Nucleus accumbens (tissue), 56 donors: ENCODE results near the gene GPX2.
A peak's percentile ranks its signal among the peaks of the same experiment; 100 is the strongest.

Source experiments
- DNase-seq, 56 donors: peaks; one replicate each; lab custom pipeline; 2025; lab: John Stamatoyannopoulos, UW

GPX2 gene

GRCh38 chr14:64963611-64964010 lies 21.1 kb upstream of the GPX2 start:
- DNase-seq = no peak

GRCh38 chr14:64960762-64961276 lies 18.3 kb upstream of the GPX2 start:
- DNase-seq = no peak

DNA sequence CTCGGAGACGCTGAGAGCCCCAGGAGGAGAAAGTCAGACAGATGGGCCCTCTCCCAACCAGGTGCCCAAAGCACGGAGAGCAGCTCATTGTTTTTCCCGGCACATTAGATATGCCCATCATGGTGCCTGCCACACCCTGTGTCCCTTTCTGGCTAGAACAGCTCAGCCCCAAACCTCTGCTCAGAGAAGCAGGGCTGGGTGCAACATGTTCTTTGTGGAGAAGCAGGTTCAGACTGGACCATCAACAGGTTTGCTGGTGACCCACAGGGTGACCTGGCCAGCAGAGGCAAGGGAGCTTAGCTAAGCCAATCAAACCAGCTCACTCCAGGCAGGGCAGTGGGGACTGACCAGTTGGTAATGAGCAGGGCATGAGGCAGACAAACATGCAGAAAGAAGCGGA lies 16.2 kb upstream of the GPX2 start:
- DNase-seq = no peak

GRCh38 chr14:64958201-64958600 lies 15.7 kb upstream of the GPX2 start:
- no peak for DNase-seq

DNA sequence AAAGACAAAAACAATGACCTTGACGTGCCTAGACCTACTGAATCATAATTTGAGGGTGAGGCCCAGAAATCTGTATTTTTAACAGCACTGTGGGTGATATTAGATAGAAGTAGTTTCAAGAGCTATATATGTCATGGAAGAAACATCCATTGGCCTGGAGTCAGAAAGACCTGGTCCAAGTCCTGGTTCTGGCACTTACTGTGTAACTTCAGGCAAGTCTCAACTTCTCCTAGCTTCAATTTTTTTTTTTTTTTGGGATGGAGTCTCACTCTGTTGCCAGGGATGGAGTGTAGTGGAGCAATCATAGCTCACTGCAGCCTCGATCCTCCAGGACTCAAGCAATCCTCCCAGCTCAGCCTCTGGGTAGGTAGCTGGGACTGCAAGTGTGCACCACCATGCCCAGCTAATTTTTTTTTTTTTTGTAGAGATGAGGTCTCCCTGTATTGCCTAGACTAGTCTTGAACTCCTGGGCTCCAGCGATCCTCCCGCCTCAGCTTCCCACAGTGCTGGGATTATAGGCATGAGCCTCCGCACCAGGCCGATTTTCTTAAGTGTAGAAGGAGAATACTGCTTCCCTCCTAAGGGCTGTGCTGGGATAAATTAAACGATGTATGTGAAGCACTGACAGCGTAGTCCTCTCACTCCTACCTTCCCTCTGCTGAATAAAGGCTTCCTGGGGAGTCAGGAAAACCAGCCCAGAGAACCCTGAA lies 14.3 kb upstream of the GPX2 start:
- DNase-seq = no peak

DNA sequence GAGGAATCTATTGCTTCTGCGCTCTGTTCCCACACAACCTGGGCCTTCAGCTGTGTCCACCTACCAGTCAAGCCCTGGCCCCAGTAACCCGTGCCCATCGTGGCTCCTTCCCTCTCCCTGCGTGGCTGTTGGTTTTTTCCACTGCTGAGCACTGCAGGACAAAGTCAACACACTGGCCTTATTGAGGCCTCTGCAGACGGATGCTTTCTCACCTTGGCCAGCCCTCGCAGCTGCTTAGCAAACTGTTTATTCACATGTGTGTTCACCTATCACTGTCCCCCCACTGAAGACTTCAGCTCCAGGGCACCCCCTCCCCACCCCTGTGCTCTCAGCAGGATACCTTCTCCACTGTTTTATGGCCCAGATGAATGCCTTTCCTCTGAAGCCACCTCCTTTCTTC lies 12.8 kb upstream of the GPX2 start:
- no peak for DNase-seq

- no peak for DNase-seq
Observed at GRCh38 chr14:64954491-64955240, 12.1 kb upstream of the GPX2 start.

DNA sequence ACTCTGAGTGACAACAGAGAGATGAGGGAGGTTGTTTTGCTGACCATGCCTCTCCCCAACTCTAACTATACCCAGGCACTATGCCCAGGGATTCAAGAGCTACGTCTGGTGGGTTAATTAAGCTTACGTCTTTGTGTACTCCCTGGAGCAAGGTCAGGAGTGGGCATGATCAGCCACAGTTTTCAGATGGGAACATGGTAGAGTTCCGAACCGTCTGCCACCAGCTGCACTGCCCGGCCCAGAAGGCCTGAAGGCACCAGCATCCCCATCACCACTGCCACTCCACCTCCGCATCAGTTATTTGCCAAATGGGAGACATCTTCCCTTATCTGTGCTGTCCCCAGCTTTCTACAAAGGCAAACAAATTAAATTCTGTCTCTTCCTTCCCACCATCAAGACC lies 11.1 kb upstream of the GPX2 start:
- no peak for DNase-seq

DNA sequence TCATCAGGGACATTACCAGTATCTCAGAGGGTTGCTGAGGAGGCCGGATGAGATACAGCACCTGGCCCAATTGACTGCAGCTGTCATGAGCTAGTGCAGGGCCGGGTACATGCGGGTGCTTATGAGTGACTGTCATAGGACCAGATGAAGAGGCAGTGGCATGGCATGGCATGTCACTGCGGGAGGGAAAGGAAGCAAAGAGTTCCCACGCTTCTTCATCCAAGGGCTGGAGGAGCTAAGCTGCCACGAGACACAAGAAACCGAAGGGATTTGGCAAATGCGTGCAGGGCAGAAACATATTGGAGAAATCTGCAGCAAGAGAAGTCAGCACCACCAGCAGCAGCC lies 10.7 kb upstream of the GPX2 start:
- no peak for DNase-seq

- DNase-seq = no peak
Observed at GRCh38 chr14:64952598-64953309, 10.2 kb upstream of the GPX2 start.

DNA sequence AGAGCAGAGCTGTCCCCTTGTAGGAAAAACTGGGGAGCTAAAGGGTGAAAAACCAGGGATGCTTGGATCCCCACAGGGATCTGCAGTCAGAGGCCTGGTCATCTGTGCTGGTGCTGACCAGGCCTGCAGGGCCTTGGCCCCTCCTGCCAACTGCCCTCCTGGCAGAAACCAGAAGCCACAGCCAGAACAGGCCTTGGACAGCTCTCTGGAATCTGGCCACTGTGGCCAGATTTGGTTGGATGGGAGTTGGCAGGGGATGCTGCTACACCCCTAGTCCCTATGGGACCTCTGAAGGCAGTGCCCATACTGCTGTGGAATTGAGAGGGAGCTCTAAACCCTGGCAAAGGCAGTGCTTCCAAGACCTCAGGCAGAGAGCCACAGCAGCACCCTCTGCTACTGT lies 9.2 kb upstream of the GPX2 start:
- DNase-seq = no peak

- DNase-seq = no peak
Observed at GRCh38 chr14:64951291-64951690, 8.7 kb upstream of the GPX2 start.

DNA sequence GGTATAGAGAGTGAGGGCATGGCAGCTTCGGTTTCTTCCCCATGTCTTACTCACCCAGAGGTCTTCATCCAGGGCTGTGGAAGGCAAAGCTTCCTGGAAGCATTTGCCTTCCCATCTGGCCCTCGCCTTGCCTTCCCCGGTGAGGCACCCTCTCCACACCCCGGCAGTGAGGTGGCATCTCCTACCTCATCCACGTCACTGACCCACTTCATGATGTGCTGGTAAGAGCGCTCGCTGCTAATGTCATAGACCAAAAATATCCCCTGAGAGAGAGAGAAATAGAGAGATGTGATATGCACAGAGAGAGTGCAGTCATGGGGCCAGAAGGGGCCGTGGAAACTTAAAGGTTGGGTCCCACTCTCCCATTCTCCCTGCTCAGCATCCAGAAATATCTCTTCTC lies 8.3 kb upstream of the GPX2 start:
- peak in 4 of 56 donors; percentile 14 to 31 (median 24) for DNase-seq

- no peak for DNase-seq
Observed at GRCh38 chr14:64948612-64949210, 6.2 kb upstream of the GPX2 start.

DNA sequence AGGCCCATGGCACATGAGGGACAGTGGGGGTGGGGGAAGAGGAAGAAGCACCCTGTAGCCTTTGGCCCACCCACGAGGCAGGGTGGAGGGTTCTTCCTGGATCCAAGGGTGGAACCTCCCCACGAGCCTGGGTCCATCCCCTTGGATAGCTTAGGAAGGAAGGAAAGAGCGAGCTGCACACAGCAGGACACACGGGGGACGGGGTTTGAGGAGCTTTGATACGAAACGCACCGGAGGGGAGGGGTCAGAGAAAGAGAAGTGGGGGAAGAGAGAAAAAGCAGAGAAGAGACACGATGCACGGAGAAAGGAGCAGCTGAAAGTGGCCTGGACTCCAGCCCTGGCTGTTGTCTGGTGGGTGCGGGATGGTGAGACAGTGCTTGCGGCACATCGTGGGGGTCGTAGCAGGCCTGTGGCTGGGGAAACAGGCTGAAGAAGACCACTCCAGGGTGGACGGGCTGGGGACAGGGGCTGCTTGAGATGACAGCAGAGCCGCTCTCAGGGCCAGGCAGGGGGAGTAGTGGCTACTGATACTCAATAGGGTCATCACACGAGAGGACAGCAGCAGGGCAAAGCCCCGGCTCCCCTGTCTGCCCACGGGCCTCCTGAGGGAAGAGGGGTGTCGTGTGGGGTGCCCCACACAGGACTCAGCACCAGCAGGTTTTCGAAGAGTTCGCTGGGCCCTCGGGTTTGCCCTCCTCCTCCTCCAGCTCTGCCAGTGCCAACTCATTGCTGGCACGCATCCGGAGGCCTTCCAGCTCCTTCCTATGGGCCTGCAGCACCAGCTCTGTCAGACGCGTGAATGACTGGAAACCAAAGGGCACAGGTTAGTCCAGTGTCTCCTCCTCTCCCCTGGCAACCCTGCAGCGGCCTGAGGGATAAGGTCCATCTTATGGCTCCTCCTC lies 5.4 kb upstream of the GPX2 start:
- DNase-seq = no peak

GRCh38 chr14:64946310-64947045 lies 3.9 kb upstream of the GPX2 start:
- no peak for DNase-seq

DNA sequence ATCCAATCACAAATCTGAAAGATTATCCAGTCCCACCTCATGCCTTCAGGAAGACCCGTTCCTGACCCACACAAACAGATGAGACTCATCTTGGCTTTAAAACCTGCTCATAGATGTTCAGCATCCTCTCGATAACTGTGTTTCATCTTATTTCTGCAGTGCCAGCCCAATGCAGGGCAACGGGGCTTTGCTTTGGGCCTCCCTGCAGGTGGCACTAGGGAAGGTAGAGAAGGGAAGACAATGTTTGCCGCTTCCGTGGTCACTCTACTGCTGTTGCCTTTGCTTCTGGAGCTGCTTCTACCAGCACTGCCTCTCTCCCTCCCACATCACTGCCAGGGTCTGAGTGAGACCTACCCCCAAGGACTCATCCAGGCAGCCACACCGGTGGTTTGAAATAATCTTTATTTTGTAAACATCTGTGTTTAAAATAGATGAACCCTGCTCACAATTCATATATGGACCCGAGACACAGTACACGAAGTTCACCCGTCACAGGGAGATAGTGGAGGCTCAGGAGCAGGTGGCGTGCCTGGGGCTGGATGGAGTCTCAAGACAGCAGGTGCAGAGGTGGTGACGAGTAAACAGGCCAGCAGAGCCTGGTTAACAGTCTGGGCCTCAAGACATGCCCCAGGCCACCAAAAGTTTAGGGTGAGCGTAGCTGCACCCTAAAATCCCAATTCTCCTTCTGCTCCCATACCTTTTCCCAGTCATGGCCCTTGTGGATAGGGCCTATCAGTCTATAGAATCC lies 3.1 kb upstream of the GPX2 start:
- DNase-seq = no peak

DNA sequence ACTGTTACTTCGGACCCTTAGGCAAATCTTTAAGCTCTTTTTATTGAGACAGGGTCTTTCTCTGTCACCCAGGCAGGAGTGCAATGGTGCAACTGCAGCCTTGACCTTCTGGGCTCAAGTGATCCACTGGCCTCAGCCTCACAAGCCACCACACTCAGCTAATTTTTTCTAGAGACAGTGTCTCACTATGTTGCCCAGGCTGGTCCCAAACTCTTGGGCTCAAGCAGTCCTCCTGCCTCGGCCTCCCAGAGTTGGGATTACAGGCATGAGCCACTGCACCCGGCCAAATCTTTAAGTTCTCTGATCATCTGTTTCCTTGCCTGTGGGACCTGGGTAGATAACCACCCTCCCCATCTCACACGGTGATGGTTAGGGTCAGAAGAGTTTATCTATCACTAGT lies 2.3 kb upstream of the GPX2 start:
- DNase-seq = no peak

DNA sequence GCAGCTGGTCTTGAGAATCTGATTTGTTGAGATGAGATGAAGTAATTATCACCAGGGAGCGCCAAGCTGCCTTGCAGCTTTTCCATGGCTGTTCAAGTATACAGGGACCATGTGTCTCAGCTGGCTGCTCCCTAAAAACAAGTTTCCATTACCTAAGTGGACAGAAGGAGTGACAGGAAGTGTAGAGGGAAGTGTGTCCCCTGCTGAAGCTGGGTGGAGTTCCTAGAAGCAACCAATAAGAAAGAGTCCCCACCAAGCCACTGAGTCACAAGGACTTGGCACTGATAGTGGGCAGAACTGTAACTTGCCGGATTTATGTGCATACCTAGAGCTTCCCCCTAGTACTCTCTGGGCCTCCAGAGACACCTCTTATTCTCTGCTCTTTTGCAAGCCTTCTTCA lies 1.5 kb upstream of the GPX2 start:
- DNase-seq = no peak
